Measurements from ENCODE around the gene PLA2G6. TPM values are rescaled to one million over a fixed set of nuclear protein-coding genes. Genes with fewer than 3 reads are reported as not detected.

PLA2G6 gene
- total RNA-seq, 1 donor from 2014 or later: 7.9 TPM

- no peak for FAIRE-seq
- Histone ChIP-seq H3K36me3 (ENCODE audit: control insufficient read depth, insufficient read depth, low read length) (peaks cover 32% of the 10 kb centered on the region), H3K27me3 (ENCODE audit: control insufficient read depth, insufficient read depth, low read length) (no peaks in the 10 kb centered on the region), H3K4me3 (ENCODE audit: low read depth, low read length) (no peak overlapping the region)
- no peak for TF ChIP-seq CTCF (IDR thresholded peaks at IDR 0.05; ENCODE audit: insufficient read depth, low read length, severe bottlenecking)
- DNase-seq (ENCODE audit: low read depth): no peak
Measured at GRCh38 chr22:38067028-38067415, 114.6 kb downstream of the PLA2G6 start.

GRCh38 chr22:38066381-38067027 is 115.1 kb downstream of the PLA2G6 start:
- no peaks in the 10 kb centered on the region for H3K27me3 ChIP-seq (ENCODE audit: control insufficient read depth, insufficient read depth, low read length)
- H3K4me3 ChIP-seq (ENCODE audit: low read depth, low read length): no peak overlapping the region
- no peak for TF ChIP-seq CTCF (IDR thresholded peaks at IDR 0.05; ENCODE audit: insufficient read depth, low read length, severe bottlenecking)
- H3K36me3 ChIP-seq (ENCODE audit: control insufficient read depth, insufficient read depth, low read length): peaks cover 31% of the 10 kb centered on the region
- DNase-seq (ENCODE audit: low read depth) (no peak), FAIRE-seq (no peak)

GRCh38 chr22:38065539-38065938 is 116.1 kb downstream of the PLA2G6 start:
- FAIRE-seq: no peak
- no peak for DNase-seq (ENCODE audit: low read depth)
- no peaks in the 10 kb centered on the region for H3K27me3 ChIP-seq (ENCODE audit: control insufficient read depth, insufficient read depth, low read length)
- TF ChIP-seq CTCF (IDR thresholded peaks at IDR 0.05; ENCODE audit: insufficient read depth, low read length, severe bottlenecking): no peak
- H3K4me3 ChIP-seq (ENCODE audit: low read depth, low read length): no peak overlapping the region
- peaks cover 28% of the 10 kb centered on the region for H3K36me3 ChIP-seq (ENCODE audit: control insufficient read depth, insufficient read depth, low read length)

- no peak for TF ChIP-seq CTCF (IDR thresholded peaks at IDR 0.05; ENCODE audit: insufficient read depth, low read length, severe bottlenecking)
- no peak overlapping the region for H3K4me3 ChIP-seq (ENCODE audit: low read depth, low read length)
- no peaks in the 10 kb centered on the region for H3K27me3 ChIP-seq (ENCODE audit: control insufficient read depth, insufficient read depth, low read length)
- FAIRE-seq: peak; percentile 60
- H3K36me3 ChIP-seq (ENCODE audit: control insufficient read depth, insufficient read depth, low read length): peaks cover 25% of the 10 kb centered on the region
- DNase-seq (ENCODE audit: low read depth): no peak
Measured at GRCh38 chr22:38062791-38063190, 118.8 kb downstream of the PLA2G6 start.

Other genes starting within 250 kb of the PLA2G6 start
- gene C22orf23, start 228.2 kb downstream of the PLA2G6 start, total RNA-seq: not detected in 2 replicates
- 23.7 and 41.0 TPM in 2 replicates for gene POLR2F, start 228.1 kb downstream of the PLA2G6 start, total RNA-seq
- not detected in 2 replicates for gene SOX10, start 197.3 kb downstream of the PLA2G6 start, total RNA-seq
- 27.9 and 31.6 TPM in 2 replicates for gene PICK1, start 124.4 kb downstream of the PLA2G6 start, total RNA-seq
- gene SLC16A8, start 97.6 kb downstream of the PLA2G6 start, total RNA-seq: 0.26 TPM in 1 of 2 replicates, not detected in the other
- gene BAIAP2L2, start 71.1 kb downstream of the PLA2G6 start, total RNA-seq: 0.26 and 0.38 TPM in 2 replicates
- 15.5 and 25.0 TPM in 2 replicates for gene MAFF, start 20.2 kb upstream of the PLA2G6 start, total RNA-seq
- gene TMEM184B, start 91.2 kb upstream of the PLA2G6 start, total RNA-seq: 7.1 and 13.3 TPM in 2 replicates
- 146 and 181 TPM in 2 replicates for gene CSNK1E, start 135.6 kb upstream of the PLA2G6 start, total RNA-seq